NOMO-1 (cell line): ENCODE data around the gene PTBP2.
"Not testable (repeated sequence)": the region's sequence is repeated elsewhere in the genome, so short reads cannot be mapped to it uniquely, and the experiment has no call there.

Experiments
- DNase-seq, 2 experiments: peaks; one replicate each; lab custom pipeline; 2025; ENCODE audit not compliant: unreplicated experiment in 2 of 2; lab: John Stamatoyannopoulos, UW

PTBP2 gene

DNA sequence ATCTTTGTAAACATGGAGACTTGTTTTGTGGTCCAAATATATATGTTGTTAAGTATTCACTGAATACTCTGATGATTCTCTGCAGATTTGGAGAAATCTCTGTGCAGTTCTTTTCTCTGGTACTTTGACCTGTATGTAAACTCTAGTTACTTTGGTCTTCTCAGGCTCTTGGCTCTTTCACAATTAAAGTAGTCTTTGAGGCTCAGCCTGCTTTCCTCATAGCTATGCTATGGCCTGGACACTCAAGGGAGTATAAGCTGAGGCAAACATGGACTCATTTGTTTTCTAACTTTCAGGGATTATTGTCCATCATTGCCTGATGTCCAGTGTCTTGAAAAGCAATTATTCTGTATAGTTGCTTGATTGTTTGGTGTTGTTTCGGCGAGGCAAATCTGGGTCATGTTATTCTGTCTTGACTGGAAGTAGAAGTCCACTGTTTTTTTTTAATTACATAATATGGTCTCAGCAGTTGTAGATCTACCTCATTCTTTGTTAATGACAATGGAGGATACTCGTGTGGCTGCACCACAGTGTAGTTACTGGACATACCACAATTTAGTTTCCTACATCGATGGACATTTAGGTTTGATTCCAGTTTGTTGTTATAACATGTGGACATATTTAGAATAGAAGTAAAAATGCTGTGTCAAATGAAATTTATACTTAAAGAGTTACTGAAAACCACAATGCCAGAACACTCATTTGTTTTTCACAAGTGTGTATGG lies 9.2 kb downstream of the PTBP2 start:
- no peak for DNase-seq

DNA sequence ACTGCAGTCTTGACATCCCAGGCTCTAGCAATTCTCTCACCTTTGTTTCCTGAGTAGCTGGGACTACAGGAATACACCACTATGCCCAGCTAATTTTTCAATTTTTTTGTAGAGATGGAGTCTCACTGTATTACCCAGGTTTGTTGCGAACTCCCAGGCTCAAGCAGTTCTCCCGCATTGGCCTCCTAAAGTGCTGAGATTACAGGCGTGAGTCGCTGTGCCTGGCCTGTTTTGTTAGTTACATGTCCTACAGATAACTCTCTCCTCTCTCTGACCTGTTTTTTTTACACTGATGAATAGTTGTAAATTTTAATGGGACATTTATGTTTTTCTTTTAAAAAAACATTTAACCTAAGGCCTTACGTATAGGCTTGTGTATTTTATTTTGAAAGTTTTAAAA lies 19.8 kb downstream of the PTBP2 start:
- DNase-seq: no peak

DNA sequence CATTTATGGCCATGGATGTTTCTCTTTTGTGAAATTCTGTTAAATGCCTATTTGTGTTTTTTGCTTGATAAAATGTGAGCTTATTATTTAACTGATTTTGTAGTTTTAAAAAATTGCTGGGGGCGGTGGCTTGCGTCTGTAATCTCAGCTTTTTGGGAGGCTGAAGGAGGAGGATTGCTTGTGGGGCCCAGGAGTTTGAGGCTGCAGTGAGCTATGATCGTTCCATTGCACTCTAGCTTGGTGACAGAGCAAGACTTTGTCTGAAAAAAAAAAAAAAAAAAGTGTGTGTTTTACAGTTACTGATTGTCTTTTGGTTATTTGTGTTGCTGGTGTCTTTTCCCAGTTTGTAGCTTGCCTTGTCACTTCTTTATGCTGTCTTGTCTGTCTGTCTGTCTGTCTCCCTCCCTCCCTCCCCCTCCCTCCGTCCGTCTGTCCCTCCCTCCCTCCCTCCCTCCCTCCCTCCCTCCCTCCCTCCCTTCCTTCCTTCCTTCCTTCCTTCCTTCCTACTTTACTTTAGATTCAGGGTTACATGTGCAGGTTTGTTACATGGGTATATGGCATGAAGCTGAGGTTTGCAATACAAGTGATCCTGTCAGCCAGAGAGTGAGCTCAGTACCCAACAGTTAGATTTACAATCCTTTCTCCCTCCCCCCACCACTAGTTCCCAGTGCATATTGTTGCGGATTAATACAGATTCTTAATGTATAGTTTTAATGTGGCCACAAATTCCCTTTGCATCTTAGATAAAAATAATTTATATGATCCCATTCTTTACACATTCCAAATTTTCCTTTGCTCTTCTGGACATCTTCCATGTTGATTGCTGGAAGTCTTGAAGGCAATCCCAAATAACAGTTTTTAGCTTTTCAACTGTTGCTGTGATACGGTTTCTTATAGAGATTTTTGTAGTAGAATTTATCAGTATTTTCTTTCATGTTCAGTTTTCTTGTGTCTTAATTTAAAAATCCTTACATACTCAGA lies 25.1 kb downstream of the PTBP2 start:
- DNase-seq: no peak

DNA sequence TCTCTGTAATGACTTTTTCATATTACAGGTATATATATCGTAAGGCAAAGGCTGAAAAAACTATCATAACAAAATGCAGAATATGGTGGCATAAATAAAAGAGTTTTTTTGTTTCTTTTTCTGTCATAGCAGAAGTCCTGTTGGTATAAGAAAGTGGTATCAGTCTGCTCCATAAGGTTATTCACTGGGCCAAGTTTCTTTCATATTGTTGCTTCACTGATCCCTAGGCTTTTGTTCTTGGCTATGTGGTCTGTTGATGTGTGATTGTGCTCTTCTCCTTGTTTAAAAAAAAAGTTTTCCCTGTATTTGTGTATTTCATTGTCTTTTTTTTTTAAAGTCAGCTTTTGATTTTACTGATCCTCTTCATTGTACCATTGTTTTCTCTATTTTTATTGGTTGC lies 26.0 kb downstream of the PTBP2 start:
- no peak for DNase-seq

DNA sequence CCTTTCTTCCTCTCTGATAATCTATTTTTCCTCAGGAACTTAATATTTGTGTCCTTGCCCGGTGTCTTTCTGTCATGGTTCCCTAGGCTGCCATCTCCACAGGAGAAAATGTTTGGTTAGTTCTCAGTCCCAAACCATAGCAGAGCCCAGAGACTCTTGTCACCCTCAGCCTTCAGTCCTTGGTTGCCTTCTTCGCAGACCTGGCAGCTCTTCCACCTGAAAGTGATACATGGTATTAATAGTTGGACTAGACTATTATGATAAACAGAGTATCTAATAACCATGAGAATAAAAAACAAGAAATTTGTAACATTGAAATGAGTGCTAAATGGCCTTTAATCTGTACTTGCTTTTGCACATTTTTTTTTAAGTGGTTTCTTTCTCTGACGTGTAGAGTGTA lies 26.5 kb downstream of the PTBP2 start:
- no peak for DNase-seq

DNA sequence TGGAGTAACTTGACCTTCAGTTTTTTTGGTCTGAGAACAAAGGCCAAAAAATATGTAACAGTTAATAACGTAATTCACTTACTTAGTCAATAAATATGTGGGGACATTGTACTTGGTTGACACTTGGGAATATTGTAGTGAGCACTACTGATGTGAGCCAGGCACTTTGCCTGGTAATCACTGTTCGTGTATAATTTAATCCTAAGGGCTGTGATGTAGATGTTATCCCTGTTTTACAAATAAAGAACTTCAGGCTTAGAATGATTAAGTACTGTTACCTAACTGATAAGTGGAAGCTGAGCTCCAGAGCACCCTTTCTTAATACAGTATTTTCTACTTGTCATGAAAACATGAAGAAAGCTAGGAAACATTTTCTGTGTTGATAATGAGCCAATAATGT lies 28.0 kb downstream of the PTBP2 start:
- no peak for DNase-seq

DNA sequence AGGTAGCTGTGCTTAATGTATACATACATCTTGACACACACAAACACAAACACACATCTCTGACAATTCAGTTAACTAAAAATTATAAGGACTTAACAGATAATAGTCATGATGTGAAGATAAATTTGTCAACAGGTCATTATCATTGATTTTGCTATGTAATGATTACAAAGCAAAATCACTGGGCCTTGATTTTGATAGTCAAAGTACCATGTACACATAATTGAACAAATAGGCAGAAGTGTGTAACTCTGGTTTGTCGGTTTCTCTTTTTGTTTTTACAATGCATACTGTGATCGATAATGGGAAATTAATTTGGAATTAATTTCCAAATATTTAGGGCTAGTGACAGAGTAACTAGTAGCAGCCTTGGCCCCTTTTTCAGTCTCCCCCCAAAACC lies 30.8 kb downstream of the PTBP2 start:
- no peak for DNase-seq

DNA sequence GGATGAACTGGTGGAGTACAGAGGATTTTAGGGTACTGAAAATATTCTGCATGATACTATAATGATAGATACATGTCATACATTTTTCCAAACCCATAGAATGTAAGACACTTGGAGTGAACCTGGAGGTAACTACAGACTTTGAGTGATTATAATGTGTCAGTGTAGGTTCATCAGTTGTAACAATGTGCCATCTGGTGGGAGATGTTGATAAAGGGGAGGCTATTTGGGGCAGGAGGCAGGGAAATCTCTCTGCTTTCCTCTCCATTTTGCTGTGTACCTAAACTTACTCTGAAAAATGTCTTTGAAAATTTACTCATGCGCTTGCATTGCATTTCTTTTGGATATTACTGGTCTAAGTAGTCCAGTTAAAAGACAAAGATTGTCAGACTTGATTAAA lies 35.2 kb downstream of the PTBP2 start:
- DNase-seq: no peak

DNA sequence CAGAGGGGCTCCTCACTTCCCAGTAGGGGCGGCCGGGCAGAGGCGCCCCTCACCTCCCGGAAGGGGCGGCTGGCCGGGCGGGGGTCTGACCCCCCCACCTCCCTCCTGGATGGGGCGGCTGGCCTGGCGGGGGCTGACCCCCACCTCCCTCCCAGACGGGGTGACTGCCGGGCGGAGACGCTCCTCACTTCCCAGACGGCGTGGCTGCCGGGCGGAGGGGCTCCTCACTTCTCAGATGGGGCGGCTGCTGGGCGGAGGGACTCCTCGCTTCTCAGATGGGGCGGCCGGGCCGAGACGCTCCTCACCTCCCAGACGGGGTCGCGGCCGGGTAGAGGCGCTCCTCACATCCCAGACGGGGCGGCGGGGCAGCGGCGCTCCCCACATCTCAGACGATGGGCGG lies 41.0 kb downstream of the PTBP2 start:
- not testable (repeated sequence) for DNase-seq

DNA sequence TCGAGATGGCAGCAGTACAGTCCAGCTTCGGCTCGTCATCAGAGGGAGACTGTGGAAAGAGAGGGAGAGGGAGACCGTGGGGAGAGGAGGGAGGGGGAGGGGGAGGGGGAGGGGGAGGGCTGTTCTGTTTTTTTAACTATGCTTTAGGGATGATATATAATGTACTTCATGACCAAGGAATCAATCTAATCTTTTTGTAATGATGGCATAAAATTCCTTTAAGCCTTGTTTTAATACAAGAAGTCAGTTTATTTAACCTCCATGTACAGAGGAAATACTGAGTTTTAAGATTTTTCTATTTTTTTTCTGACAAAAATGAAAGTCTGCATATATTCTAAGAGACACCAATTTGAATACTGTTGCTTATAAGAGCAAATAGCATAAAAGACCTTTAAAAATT lies 41.9 kb downstream of the PTBP2 start:
- no peak for DNase-seq

DNA sequence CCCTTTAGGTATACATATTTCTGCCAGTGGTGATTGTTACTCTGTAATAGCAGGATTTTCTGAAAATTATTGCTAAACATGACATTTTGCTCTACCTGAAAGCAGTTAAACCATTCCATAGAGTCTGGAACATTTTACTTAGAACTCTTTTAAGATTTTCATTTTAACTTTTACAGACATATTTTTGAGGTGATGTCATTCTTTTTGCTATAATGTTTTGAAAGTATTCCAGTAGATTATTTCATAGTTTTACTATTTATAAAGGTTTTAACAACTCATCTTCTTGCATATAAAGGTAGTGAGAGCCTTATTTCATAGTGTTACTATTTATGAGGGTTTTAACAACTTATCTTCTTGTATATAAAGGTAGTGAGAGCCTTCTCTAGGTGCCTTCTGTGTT lies 42.9 kb downstream of the PTBP2 start:
- DNase-seq: no peak

DNA sequence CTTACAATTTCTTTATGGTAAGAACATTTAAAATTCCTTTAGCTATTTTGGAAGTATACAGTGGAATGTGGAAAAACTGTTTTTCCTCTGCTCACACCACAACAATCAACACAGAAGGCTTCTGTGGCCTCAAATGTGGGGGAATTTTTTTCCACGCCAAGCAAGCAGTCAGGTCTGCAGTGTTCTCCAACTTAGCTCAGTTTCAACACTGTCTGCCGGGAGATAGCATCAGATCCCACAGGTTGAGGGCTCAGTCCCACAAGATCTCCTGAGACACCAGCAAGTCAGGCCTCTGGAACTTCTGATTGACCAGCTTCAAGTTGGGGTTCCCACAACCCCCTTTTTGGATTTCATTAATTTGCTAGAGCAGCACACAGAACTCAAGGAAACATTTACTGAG lies 50.3 kb downstream of the PTBP2 start:
- no peak for DNase-seq

DNA sequence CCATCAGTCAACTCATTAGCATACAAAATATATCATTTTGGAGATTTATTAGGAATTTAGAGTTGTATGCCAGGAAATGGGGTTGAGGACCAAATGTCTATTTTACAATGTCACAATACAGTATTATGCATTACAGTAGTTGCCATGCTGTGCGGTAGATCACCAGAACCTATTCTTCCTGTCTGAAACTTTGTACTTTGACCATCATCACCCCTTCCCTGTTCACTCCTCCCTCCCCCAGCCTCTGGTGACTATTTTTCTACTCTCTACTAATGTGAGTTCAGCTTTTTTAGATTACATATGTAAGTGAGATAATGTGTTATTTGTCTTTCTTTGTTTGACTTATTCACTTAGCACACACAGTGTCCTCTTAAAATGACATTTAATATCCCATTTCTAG lies 50.8 kb downstream of the PTBP2 start:
- no peak for DNase-seq

DNA sequence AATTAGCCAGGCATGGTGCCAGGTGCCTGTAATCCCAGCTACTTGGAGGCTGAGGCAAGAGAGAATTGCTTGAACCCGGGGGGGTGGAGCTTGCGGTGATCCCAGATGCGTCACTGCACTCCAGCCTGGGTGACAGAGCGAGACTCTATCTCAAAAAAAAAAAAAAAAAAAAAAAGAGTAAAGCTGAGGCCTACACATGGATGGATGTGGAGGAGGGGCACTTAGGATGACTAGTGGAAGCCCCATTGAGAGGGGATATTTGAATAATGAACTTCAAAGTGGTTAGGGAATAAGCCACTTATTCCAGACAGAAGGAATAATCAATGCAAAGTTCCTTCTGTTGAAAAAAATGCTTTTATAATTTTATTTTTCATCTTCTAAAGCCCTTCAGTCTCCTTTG lies 51.4 kb downstream of the PTBP2 start:
- no peak for DNase-seq

DNA sequence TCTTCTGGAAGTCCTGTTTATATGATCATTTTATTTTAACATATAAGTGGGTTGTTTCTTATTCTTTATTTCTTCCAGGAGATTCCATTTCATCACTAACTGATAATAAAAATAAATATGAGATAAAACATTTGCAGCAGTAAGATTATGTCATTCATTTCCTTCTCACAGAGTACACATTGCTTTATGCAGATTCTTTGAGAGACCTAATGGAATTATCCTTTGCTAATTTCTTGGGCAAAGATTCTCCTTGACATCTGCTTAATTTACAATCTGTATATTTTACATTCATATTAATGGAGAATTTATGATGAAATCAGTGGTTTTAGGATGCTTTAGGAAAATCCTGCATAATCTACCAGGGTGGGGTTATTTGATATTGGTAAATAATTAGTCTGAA lies 60.6 kb downstream of the PTBP2 start:
- DNase-seq: no peak

DNA sequence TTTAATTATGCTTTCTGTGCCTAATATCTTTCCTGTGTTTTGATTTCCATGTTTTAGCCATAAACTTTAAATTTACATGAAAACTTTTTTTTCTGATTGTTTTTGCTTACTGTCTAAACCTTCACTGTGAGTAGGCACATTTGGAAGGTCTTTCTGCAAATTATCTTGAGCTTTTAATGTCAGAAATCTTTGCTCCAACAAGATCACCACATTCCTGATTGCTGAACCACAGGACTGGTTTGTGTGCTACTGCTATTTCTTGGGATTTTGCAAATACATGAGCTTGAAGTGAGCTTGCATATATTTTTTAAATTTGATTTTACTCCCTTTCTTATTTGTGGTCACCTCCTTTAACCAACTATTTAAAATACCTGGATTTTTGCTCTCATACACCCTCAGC lies 61.3 kb downstream of the PTBP2 start:
- DNase-seq: no peak

DNA sequence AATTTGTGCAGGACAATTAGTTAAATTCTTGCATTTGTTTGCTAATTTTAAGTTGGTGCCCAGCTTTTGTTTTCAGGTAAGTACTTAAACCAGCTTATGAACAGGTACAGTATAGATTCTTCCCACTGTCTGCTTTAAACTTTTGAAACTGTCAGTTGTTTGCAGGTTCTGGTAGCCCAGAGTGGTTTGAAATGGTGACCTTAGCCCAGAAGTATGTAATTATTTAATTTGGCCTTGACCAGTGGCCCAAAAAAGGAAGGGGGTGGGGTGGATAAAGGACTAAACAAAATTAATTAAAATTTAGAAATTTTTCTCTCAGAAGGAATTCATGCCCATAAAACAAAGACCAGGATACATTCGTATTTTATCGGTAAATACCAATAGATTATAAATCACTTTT lies 69.0 kb downstream of the PTBP2 start:
- DNase-seq: no peak

DNA sequence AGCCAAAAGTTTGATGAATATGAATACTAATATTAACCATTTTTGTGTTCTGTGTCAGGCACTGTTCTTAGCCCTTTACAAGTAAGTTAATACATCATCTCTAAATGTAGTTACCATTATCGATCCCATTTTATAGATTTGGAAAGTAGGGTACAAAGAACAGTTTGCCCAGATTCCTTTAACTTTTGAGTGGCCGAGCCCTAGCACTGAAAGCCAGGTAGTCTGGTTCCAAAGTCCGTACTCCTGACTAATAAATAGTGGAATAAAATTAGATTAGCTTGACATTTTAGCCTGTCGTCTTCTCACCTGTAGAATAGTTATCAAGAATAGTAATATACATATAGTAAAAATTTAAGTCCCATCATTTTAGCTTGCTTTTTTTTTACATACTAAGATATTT lies 70.6 kb downstream of the PTBP2 start:
- no peak for DNase-seq

DNA sequence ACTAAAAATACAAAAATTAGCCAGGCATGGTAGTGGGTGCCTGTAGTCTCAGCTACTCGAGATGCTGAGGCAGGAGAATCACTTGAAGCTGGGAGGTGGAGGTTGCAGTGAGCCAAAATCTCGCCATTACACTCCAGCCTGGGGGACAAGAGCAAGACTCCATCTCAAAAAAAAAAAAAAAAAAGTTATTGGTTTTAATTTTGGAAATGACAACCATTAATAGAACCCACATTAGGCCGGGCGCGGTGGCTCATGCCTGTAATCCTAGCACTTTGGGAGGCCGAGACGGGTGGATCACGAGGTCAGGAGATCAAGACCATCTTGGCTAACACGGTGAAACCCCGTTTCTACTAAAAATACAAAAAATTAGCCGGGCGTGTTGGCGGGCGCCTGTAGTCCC lies 80.1 kb downstream of the PTBP2 start:
- DNase-seq: not testable (repeated sequence)

DNA sequence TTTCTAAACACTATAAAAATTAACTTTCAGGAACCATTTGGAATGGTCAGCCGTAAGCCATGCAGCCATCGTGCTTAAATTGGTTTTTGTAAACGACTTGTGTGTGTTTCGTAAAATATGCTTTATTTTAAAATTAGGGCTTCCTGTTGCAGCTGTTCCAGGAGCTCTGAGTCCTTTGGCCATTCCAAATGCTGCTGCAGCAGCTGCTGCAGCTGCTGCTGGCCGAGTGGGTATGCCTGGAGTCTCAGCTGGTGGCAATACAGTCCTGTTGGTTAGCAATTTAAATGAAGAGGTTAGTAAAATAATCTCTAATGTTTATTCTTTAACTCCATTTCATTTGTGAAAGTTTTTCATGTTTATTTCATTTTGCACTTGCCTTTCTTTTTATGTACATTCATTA lies 83.1 kb downstream of the PTBP2 start:
- no peak for DNase-seq

DNA sequence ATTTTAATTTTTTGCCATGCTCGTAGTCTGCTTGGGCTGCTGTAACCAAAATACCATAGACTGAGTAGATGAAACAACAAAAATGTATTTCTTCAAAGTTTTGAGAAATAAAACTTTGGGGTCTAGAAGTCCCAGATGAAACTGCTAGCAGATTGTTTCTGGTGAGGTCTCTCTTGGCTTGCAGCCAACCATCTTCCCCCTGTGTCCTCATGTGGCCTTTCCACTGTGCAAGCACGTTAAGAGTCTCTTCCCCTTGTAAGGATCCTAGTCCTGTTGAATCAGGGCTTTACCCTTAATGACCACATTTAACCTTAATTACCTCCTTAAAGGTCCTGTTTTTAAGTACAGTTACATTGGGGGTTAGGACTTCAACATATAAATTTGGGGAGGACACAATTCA lies 86.6 kb downstream of the PTBP2 start:
- no peak for DNase-seq

DNA sequence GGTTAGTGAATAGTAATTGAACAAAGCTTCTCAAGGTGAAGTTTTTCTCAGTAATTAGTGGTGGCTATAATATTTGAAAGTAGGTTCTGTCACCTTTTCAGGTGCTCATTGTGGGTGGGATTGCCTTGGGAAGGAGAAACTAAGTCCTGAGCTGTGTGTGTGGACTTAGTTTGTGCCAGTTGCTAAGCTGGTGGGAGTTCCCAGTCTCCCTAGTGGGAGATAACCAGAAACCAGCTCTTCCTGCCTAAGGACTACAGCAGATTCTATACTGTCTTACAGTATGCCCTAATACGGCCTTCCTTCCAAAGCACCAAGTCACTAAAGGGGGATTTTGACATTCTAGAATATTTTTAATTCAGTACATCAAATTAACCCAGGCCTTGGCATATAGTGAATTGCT lies 94.3 kb downstream of the PTBP2 start:
- DNase-seq: no peak
